IMR-90 (cell line): ENCODE measurements around the gene NPAS3.

Source experiments
- MAZ ChIP-seq: IDR thresholded peaks from 2 replicates; pipeline ENCODE4 v1.6.1; 2012; ENCODE audit warnings: low read depth, mild to moderate bottlenecking, low read length, improper control_type of control experiment, moderate library complexity, borderline replicate concordance
- MXI1 ChIP-seq: IDR thresholded peaks from 2 replicates; pipeline ENCODE4 v1.6.1; 2012; ENCODE audit warnings: low read depth, mild to moderate bottlenecking, low read length, moderate library complexity, borderline replicate concordance
- POLR2A ChIP-seq: IDR thresholded peaks from 2 replicates; pipeline ENCODE4 v1.6.1; 2012; ENCODE audit warnings: mild to moderate bottlenecking, low read depth, low read length
- RAD21 ChIP-seq: IDR thresholded peaks from 2 replicates; pipeline ENCODE4 v1.6.1; 2012; ENCODE audit warnings: low read length, improper control_type of control experiment
- RFX5 ChIP-seq: IDR thresholded peaks from 2 replicates; pipeline ENCODE4 v1.8.0; 2012; ENCODE audit warnings: low read depth, mild to moderate bottlenecking, low read length, moderate library complexity
- TF ChIP-seq, protein P1 (sequence below): conservative IDR thresholded peaks from 2 replicates; pipeline ENCODE4 v1.5.1; 2012; ENCODE audit warnings: mild to moderate bottlenecking, low read depth, low read length, improper control_type of control experiment

DNA sequence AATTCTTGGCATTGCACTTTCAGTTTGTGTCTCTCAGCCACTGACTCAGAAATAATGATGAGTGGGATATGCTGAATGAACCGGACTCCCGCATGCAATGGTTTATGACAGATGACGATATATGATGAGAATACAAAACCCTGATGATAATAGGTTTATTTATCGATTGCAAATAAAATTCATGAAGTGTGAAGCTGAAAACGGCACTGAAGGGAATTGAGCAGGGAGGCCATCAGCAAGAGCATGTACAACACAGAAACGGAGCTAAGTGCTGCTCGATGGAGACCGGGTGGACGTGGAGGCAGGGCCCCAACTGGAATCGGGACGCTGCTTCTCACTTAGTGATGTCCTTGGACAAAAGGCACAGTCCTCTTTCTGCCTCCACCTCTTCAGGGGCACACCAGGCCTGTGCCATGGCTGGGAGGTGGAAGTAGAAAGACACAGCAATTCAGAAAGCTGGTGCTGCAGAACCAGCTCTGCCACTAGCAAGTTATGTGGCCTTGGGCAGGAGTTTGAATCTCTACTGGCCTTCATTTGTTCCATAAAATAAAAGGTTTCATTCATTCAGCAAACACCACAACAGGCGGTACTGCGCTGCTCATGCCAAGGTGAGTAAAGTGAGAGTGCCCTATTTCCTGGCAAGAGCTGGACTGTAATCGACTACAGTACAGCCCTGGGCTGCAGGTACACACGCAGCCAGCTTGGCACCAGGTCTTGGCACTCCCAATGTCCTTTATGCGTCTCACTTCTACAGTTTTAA is 895.2 kb downstream of the NPAS3 start:
- TF ChIP-seq, protein P1, sequence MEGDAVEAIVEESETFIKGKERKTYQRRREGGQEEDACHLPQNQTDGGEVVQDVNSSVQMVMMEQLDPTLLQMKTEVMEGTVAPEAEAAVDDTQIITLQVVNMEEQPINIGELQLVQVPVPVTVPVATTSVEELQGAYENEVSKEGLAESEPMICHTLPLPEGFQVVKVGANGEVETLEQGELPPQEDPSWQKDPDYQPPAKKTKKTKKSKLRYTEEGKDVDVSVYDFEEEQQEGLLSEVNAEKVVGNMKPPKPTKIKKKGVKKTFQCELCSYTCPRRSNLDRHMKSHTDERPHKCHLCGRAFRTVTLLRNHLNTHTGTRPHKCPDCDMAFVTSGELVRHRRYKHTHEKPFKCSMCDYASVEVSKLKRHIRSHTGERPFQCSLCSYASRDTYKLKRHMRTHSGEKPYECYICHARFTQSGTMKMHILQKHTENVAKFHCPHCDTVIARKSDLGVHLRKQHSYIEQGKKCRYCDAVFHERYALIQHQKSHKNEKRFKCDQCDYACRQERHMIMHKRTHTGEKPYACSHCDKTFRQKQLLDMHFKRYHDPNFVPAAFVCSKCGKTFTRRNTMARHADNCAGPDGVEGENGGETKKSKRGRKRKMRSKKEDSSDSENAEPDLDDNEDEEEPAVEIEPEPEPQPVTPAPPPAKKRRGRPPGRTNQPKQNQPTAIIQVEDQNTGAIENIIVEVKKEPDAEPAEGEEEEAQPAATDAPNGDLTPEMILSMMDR, result no peak
- TF ChIP-seq MXI1, result no peak
- TF ChIP-seq POLR2A, result no peak
- no peak for TF ChIP-seq RFX5
- TF ChIP-seq RAD21, result no peak
- TF ChIP-seq MAZ, result no peak
